HK-2 (cell line): Measurements from ENCODE around the gene UBR7.
"Not testable (repeated sequence)": the region's sequence is repeated elsewhere in the genome, so short reads cannot be mapped to it uniquely, and the experiment has no call there.

Experiments
- DNase-seq: peaks from one replicate; pipeline ENCODE4 v3.0.0-alpha.2; 2018; ENCODE audit not compliant: unreplicated experiment

UBR7 gene

DNA sequence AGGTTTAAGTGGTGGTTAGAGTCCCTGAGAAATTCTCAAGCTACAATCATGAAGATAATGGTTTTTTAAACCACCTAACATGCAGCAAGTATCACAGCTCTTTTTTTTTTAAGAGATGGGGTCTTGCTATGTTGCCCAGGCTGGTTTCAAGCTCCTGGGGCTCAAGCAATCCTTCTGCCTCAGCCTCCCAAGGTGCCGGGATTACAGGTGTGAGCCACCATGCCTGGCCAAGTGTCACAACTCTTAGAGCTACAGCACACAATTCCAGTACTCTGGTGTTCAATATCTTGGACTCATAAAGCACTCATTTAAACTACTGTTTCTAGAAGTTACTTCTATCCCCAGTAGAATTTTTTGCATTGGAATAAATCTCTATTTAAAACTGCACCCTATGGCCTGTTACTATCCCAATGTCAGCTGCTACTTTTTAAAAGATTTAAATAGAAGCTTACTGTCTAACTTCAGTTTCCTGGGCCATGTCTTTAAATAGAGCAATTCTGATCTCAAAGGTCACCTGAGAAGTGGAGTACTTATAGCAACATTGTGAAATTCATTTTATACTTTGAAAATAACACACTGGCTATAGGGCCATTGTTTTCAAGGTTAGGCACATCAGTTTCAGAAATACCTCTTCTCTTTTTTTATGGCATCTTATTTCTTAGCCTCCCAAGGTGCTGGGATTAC, 11.6 kb upstream of the UBR7 start:
- DNase-seq = no peak

- DNase-seq = no peak
Observed at GRCh38 chr14:93199031-93199430, 8.0 kb upstream of the UBR7 start.

GRCh38 chr14:93200553-93200952, 6.5 kb upstream of the UBR7 start:
- DNase-seq = no peak

DNA sequence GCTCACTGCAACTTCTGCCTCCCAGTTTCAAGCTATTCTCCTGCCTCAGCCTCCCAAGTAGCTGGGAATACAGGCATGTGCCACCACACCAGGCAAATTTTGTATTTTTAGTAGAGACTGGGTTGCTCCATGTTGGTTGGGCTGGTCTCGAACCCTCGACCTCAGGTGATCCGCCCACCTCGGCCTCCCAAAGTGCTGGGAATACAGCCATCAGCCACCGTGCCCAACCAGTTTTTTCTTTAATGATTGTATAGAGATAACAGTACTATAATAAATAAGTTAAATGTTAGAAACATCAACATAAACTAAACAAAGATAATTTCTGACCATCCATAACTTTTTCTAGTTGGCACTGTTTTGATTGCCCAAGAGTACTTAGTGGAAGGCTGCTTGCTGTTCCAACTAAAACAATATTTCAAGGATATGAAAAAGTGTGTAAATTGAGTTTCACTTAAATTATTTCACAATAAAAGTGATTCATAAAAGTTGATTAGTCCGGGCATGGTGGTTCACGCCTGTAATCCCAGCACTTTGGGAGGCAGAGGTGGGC, 5.8 kb upstream of the UBR7 start:
- no peak for DNase-seq

GRCh38 chr14:93207468-93208308, 632 bp downstream of the UBR7 start:
- DNase-seq = peak; percentile 66

GRCh38 chr14:93212432-93212831, 5.4 kb downstream of the UBR7 start:
- no peak for DNase-seq

- no peak for DNase-seq
Observed at GRCh38 chr14:93214598-93214997, 7.5 kb downstream of the UBR7 start.

- no peak for DNase-seq
Observed at GRCh38 chr14:93219103-93219726, 12.2 kb downstream of the UBR7 start.

GRCh38 chr14:93220509-93220908, 13.5 kb downstream of the UBR7 start:
- DNase-seq = no peak

- DNase-seq = no peak
Observed at GRCh38 chr14:93223565-93223964, 16.5 kb downstream of the UBR7 start.

DNA sequence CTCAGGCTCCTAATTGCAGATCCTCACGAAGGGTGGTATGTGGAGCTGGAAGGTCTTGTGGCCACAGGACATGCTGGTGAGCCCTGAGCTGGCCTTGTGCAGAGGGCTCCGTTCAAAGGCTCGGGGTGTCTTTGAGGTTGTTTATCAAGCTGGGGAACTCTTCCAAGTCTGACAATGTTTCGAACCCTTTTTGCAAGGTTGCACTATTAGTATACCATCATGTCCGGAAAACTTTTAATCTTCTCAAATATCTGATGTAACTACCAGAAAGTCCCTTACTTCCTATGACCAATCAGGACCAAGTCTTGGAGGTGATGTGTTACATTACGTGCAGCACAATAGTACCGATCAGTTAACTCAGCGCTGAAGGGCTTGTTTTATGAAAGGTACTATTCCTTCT, 21.5 kb downstream of the UBR7 start:
- DNase-seq = no peak

DNA sequence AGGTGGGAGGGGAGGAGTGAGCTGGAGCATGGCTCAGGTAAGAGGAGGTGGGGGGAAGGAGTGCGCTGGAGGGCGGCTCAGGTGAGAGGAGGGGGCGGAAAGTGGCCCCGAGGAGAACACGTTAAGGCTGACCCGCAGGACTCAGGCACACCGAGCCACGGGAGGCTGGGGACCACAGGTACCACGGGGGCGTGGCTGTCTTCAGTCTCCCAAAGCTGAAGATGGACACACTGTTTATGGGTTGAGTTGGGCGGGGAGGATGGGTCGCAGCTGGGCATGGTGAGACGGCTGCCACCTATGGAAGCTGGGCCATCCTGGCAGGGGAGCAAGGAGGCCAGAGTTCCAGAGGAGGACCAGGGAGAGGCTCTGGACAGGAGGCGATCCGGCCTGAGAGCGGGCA, 23.5 kb downstream of the UBR7 start:
- DNase-seq = no peak

DNA sequence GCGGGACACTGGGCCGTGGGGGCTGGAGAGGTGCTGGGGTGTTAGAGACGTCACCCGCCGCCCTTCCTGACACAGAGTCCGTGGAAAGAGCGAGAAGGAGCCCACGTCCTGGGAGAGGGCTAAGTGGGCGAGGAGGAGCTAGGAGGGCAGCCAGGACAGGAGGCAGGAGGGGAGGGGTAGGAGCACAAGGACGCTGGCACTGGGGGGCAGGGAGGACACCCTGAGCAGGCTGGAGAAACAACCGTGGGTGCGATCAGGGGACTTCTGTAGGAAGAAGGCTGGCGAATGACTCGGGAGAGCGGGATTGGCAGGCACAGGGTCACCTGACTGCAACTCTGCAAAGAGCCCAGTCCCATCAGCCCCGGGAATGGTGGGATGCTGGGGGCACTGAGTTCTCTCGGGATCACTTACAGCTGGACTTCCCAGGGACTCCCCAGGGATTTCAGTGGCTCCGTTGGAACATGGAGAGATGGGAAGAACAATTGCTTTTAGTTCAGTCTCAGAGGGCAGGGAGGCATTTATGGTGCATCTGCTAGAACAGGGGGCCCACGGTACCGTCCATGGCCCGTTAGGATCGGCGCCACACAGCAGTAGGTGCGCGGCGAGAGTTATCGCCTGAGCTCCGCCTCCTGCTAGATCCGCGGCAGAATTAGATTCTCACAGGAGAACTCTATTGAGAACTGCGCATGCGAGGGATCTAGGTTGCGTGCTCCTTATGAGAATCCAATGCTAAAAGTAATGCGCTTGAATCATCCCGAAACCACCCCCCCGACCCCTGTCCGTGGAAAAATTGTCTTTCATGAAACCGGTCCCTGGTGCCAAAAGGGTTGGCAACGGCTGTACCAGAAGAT, 24.3 kb downstream of the UBR7 start:
- DNase-seq = no peak

GRCh38 chr14:93232159-93232558, 25.1 kb downstream of the UBR7 start:
- DNase-seq = no peak

DNA sequence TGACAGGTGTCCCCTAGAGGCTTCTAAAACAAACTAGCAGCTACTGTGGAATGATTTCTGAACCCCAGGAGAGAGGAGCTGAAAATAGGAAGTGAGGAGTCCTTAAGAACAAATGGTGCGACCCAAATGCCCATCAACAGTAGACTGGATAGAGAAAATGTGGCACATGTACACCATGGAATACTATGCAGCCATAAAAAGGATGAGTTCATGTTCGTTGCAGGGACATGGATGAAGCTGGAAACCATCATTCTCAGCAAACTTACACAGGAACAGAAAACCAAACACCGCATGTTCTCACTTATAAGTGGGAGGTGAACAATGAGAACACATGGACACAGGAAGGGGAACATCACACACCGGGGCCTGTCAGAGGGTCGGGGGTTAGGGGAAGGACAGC, 26.0 kb downstream of the UBR7 start:
- not testable (repeated sequence) for DNase-seq

DNA sequence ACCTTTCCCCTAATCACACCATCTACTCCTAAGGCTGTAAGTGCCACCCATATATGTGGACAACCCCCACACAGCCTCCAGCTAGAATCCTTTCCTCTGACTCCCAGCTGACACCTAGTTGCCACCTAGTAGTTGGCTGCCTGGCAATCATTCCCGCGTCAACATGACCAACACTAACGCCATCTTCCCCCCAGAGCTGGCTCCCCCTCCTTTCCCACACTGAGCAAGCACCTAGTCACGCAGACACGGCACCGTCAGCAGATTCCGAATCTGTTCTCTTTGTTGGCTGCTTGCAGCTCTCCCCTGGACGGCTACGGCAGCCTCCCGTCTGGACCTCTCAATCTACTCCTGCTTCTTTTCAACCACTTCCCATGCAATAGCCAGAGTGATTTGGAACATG, 27.7 kb downstream of the UBR7 start:
- no peak for DNase-seq

DNA sequence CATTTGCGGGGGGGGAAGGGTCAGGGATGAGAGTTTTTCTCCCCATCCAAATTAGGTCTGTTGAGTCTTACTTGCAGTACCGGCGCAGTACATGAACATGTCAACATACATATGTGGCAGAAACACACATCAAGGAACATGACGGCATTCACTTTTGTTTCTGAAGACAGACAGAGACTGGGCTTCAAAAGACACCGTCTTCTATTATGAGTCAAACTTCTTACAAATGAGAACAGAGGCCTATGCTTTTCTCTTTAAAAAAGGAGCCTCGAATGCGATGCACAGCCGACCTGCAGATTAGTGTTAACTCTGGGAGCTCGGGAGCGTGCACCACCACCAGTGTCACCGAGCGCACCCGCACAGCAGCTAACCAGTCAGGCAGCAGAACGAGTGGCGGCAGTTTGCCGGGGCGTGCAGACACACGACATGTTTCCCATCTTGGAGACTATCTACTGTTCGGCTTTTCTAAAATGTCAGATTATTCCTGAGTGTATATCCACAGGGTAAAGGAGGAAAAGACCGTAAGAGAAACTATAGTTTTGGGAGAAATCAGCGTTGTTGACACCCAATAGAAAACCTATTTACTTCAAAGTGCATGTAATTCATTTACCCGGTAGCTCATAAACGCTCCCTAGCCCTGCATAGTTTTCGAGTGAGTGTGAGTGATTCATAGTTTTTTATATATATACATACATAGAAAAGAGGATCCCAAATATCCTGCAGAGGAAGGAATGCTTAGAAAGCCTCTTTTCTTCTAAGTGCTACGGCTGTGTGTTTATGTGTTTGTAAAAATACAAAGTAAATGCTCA, 33.0 kb downstream of the UBR7 start:
- peak; percentile 67 for DNase-seq

- no peak for DNase-seq
Observed at GRCh38 chr14:93240678-93241000, 33.6 kb downstream of the UBR7 start.

GRCh38 chr14:93245764-93246420, 38.8 kb downstream of the UBR7 start:
- no peak for DNase-seq

DNA sequence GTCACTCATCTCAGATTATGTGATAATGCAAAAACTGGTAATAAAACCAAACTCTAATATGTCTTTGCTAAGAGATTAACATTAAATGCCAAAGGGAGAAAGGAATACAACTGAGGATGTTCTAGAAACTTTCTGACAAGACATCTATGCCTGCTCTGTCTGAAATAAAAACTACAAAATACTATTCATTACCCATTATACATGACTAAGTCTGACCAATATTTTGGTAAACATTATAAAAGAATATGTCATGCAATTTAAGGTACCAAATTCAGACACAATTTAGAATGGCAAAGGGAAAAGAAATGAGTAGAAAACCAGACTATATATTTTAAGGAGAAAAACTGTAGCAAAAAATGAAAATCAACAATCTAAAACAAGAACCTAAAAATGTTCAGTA, 39.5 kb downstream of the UBR7 start:
- DNase-seq = no peak
